ENCODE data around the gene STXBP1.

GRCh38 chr9:127586537-127586936 lies 25.5 kb upstream of the STXBP1 start:
- TF ChIP-seq EZH2 (IDR thresholded peaks at IDR 0.05; ENCODE audit: insufficient read depth, poor library complexity, severe bottlenecking) (no peak), EZH2phosphoT487 (IDR thresholded peaks at IDR 0.05; ENCODE audit: insufficient read depth, low read depth) (no peak)

Measured in GM23248 (cell line).